Smooth muscle cell (in vitro differentiated cells): ENCODE measurements around the gene USP22. TPM values are rescaled to one million over a fixed set of nuclear protein-coding genes. Genes with fewer than 3 reads are reported as not detected.

Experiments
- DNase-seq: peaks from one replicate; lab custom pipeline; 2025; ENCODE audit not compliant: unreplicated experiment; lab: John Stamatoyannopoulos, UW
- H2AFZ ChIP-seq: fragments of 200-600 bp; sonication (generic); 2 replicates; pipeline ENCODE4 v1.6.0; 2016; ENCODE audit warnings: antibody characterized with exemption, low read depth, mild to moderate bottlenecking
- H3F3A ChIP-seq: fragments of 200-600 bp; sonication (generic); 2 replicates; pipeline ENCODE4 v1.6.0; 2017; ENCODE audit warnings: antibody characterized with exemption, low read depth
- H3K27ac ChIP-seq: fragments of 200-600 bp; sonication (generic); 2 replicates; pipeline ENCODE4 v1.5.1; 2016; ENCODE audit warnings: low read depth, mild to moderate bottlenecking
- H3K27me3 ChIP-seq: fragments of 200-600 bp; sonication (generic); 2 replicates; pipeline ENCODE4 v1.6.1; 2016; ENCODE audit warnings: low read depth, mild to moderate bottlenecking
- H3K36me3 ChIP-seq: fragments of 200-600 bp; sonication (generic); 2 replicates; pipeline ENCODE4 v1.5.1; 2016; ENCODE audit warnings: low read depth
- H3K4me1 ChIP-seq: fragments of 200-600 bp; sonication (generic); 2 replicates; pipeline ENCODE4 v1.5.1; 2016; ENCODE audit warnings: low read depth
- H3K4me2 ChIP-seq: fragments of 200-600 bp; sonication (generic); 2 replicates; pipeline ENCODE4 v1.6.0; 2016; ENCODE audit warnings: mild to moderate bottlenecking
- H3K4me3 ChIP-seq: fragments of 200-600 bp; sonication (generic); 2 replicates; pipeline ENCODE4 v1.5.1; 2016; ENCODE audit warnings: mild to moderate bottlenecking
- H3K79me2 ChIP-seq: fragments of 200-600 bp; sonication (generic); 2 replicates; pipeline ENCODE4 v1.6.0; 2016; ENCODE audit warnings: low read depth, mild to moderate bottlenecking
- H3K9ac ChIP-seq: fragments of 200-600 bp; sonication (generic); 2 replicates; pipeline ENCODE4 v1.6.0; 2016; ENCODE audit warnings: low read depth
- H3K9me3 ChIP-seq: fragments of 200-600 bp; sonication (generic); replicated peaks from 2 replicates; pipeline ENCODE4 v1.5.1; 2016; ENCODE audit warnings: low read depth
- H4K20me1 ChIP-seq: fragments of 200-600 bp; sonication (generic); 2 replicates; pipeline ENCODE4 v1.6.0; 2016; ENCODE audit warnings: low read depth
- WGBS: methylation state at CpG from one replicate; pipeline ENCODE4 v1.1.7; 2016; ENCODE audit warnings: low lambda C conversion rate; 5-methylcytosine and 5-hydroxymethylcytosine counted together
- polyA plus RNA-seq: library from polyadenylated mRNA; unstranded; fragments of >200 nt; fragmentation: Nextera tagmentation; extraction: Ambion mirVana; gene quantifications from 2 replicates; pipeline ENCODE4 v1.2.1, GENCODE V29; 2016
- total RNA-seq: library from RNA; depleted of rRNA; stranded (reverse); fragments of >200 nt; gene quantifications from 2 replicates; pipeline ENCODE4 v1.2.3, GENCODE V29; 2014
- TF ChIP-seq, protein P1 (sequence below): fragments of 200-600 bp; sonication (generic); IDR thresholded peaks from 2 replicates; pipeline ENCODE4 v1.5.1; 2017; ENCODE audit warnings: borderline replicate concordance, mild to moderate bottlenecking, antibody characterized with exemption; ENCODE audit not compliant: insufficient read depth, poor library complexity, severe bottlenecking

Gene USP22
- 136 and 151 TPM in 2 replicates for total RNA-seq
- 79.3 and 85.1 TPM in 2 replicates for polyA plus RNA-seq

DNA sequence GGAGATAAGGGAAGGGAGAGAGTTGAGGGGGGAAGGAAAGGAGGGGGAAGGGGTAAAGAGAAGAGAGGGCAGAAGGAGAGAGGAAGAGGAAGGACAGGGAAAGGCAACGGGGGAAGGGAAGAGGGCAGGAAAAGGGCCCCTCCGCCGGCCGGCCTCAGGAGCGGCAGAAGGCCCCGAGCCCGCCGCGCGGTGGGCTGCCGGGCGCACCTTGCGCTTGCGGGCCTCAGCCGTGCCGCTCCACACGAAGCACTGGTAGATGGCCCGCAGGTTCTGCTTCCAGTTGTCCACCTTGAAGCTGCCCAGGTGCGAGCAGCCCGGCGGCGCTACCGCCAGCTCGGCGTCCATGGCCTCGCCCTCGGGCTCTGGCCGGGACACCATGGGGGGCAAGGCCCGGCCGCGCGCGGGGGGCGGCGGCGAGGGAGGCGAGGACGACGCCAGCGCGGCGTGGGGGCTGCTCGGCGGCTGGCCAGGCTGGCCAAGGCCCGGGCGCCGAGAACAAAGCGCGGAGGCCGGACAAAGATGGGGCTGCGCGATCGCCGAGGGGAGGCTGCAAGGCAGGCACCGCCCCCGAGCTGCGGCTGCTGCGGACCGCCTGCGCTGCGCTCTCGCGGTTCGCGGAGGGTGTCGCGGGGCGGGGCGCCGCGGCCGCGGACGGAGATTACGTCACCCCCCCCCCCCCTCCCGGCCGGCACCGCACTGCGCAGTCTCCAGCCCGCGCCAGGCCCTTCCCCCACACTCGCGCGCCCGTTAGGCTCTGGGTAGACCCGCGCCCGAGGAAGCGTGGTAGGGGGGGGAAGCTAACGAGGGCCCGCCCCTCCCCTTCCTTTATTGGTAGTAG, at the start of gene USP22:
Gene USP22 (minus strand): TSS at position 554 of the 838 bp plus-strand sequence. CDS start 176 bp downstream, at position 378.
- no peaks in the 10 kb centered on the region for H3K9me3 ChIP-seq
- H3K4me3 ChIP-seq, result peak within 1 kb of the TSS; percentile 100
- H2AFZ ChIP-seq, result peak within 1 kb of the TSS; percentile 6
- no peaks in the 10 kb centered on the region for H3K27me3 ChIP-seq
- no peaks in the 10 kb centered on the region for H3K36me3 ChIP-seq
- H3K27ac ChIP-seq, result peak within 1 kb of the TSS; percentile 99
- TF ChIP-seq, protein P1, sequence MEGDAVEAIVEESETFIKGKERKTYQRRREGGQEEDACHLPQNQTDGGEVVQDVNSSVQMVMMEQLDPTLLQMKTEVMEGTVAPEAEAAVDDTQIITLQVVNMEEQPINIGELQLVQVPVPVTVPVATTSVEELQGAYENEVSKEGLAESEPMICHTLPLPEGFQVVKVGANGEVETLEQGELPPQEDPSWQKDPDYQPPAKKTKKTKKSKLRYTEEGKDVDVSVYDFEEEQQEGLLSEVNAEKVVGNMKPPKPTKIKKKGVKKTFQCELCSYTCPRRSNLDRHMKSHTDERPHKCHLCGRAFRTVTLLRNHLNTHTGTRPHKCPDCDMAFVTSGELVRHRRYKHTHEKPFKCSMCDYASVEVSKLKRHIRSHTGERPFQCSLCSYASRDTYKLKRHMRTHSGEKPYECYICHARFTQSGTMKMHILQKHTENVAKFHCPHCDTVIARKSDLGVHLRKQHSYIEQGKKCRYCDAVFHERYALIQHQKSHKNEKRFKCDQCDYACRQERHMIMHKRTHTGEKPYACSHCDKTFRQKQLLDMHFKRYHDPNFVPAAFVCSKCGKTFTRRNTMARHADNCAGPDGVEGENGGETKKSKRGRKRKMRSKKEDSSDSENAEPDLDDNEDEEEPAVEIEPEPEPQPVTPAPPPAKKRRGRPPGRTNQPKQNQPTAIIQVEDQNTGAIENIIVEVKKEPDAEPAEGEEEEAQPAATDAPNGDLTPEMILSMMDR, result no peak
- peak; percentile 100 for DNase-seq
- under 1% methylated on average over 56 of the region's 91 CpGs for WGBS
- H3K79me2 ChIP-seq, result peaks cover 49% of the 10 kb centered on the region
- H3F3A ChIP-seq, result peaks cover 9% of the 10 kb centered on the region
- H3K4me2 ChIP-seq, result peak within 1 kb of the TSS; percentile 100
- H3K4me1 ChIP-seq, result peaks cover 25% of the 10 kb centered on the region
- H4K20me1 ChIP-seq, result peaks cover 45% of the 10 kb centered on the region
- H3K9ac ChIP-seq, result peak within 1 kb of the TSS; percentile 99

DNA sequence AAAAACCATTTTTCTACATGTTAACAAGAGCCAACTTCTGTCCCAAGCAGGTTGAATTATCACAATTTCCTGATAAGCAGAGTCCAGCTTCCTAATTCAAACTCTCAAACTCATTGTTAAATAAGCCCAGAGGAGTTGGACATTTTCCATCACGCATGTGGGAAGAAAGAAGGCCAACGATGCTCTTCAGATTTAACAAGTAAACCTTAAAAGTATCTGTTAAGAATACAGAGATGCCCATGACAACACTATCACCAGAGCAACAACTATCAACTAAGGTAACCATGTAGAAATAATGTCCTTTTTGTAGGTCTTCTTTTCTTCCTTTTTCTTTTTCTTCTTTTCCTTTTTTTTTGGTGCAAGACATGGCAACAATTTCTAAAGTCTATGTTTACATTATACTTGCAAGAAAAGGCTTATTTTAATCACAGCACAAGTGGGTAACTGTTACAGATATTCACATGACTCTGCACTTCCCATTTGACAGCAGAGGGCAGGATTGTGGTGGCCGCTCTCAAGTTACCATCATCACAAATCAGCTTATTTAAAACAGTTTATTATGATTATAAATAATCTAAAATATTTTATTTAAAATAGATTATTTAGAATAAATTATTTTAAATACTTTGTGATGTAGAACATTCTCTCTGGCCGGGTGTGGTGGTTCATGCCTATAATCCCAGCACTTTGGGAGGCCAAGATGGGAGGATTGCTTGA, 48.2 kb upstream of the USP22 start:
- Histone ChIP-seq H3K9ac (no peak overlapping the region), H3K79me2 (no peaks in the 10 kb centered on the region), H3K9me3 (no peaks in the 10 kb centered on the region), H3K4me1 (no peaks in the 10 kb centered on the region), H3K27ac (no peak overlapping the region), H3K27me3 (no peaks in the 10 kb centered on the region), H3K4me2 (no peak overlapping the region), H4K20me1 (no peaks in the 10 kb centered on the region), H3K36me3 (no peaks in the 10 kb centered on the region), H2AFZ (no peak overlapping the region), H3F3A (peaks cover 6% of the 10 kb centered on the region), H3K4me3 (no peak overlapping the region)
- no peak for DNase-seq
- TF ChIP-seq, protein P1, result no peak
- WGBS, result 75% methylated on average over 4 of the region's 4 CpGs

DNA sequence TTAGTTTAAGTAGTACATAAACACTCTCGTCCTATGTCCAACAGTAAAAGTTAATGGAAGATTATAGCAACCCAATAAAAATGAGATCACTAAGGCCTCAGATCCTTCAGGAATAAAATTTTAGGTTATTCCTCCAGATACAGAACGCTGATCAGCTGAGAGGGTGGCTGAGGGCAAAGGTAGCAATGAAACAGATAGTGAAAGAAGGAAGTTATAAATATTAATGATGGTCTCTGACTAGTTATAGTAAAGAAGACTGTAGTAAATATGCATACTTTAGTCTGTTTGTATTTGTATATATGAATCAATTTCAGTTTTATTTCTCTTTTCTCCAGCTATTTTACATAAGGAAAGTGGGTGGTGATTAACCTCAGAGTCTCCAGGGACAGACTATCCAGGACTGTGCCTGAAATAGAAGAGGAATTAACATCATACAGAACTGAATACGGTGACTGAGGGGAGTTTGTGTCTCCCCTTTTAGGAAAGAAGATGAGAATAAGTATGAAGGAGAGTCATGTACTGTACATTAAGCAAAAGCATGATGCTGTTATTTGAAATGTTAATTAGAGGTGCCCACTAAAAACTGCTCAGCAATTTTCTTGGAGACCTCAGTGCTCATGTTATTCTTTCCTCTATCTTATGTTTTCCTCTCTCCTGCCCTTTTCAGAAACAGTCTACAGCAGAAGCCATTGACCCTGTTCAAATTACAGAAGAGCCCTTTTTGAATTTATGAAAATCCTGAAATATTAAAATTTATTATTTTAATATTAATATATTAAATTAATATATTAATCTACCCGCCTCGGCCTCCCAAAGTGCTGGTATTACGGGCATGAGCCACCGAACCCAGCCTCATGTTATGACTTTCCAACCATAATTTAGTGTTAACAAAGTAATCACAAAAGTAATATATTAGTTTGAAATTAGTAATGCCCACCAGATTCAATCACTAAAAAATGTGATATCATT, 47.4 kb upstream of the USP22 start:
- no peak overlapping the region for H2AFZ ChIP-seq
- no peaks in the 10 kb centered on the region for H4K20me1 ChIP-seq
- no peak for DNase-seq
- H3K9ac ChIP-seq, result no peak overlapping the region
- no peaks in the 10 kb centered on the region for H3K9me3 ChIP-seq
- no peaks in the 10 kb centered on the region for H3K4me1 ChIP-seq
- H3K36me3 ChIP-seq, result no peaks in the 10 kb centered on the region
- 82% methylated on average over 7 of the region's 7 CpGs for WGBS
- TF ChIP-seq, protein P1, result no peak
- no peaks in the 10 kb centered on the region for H3K79me2 ChIP-seq
- H3K4me2 ChIP-seq, result no peak overlapping the region
- H3K4me3 ChIP-seq, result no peak overlapping the region
- H3F3A ChIP-seq, result peaks cover 6% of the 10 kb centered on the region
- peak overlapping the region; percentile 11 for H3K27ac ChIP-seq
- H3K27me3 ChIP-seq, result no peaks in the 10 kb centered on the region
